GM21717 (cell line): ENCODE results near the gene RS1.

Experiments used
- ATAC-seq: cut with Tn5 transposase; IDR thresholded peaks from one replicate; pipeline ENCODE4 v1.9.1; 2021; ENCODE audit warnings: mild to moderate bottlenecking, moderate library complexity; ENCODE audit not compliant: unreplicated experiment

The RS1 gene

GRCh38 chrX:18668071-18668835 is 3.7 kb downstream of the RS1 start:
- ATAC-seq, result no peak

GRCh38 chrX:18666614-18667013 is 5.3 kb downstream of the RS1 start:
- no peak for ATAC-seq

GRCh38 chrX:18664947-18665346 is 7.0 kb downstream of the RS1 start:
- ATAC-seq, result no peak

GRCh38 chrX:18661273-18661672 is 10.6 kb downstream of the RS1 start:
- ATAC-seq, result no peak

GRCh38 chrX:18654875-18655836 is 16.8 kb downstream of the RS1 start:
- no peak for ATAC-seq

- ATAC-seq, result no peak
Measured at GRCh38 chrX:18652636-18653035, 19.3 kb downstream of the RS1 start.

GRCh38 chrX:18650662-18651061 is 21.2 kb downstream of the RS1 start:
- ATAC-seq, result no peak

- ATAC-seq, result no peak
Measured at GRCh38 chrX:18649498-18649951, 22.4 kb downstream of the RS1 start.

GRCh38 chrX:18647621-18648020 is 24.3 kb downstream of the RS1 start:
- ATAC-seq, result no peak

- ATAC-seq, result no peak
Measured at GRCh38 chrX:18643853-18644252, 28.1 kb downstream of the RS1 start.

GRCh38 chrX:18643243-18643642 is 28.7 kb downstream of the RS1 start:
- ATAC-seq, result no peak

GRCh38 chrX:18640686-18641085 is 31.2 kb downstream of the RS1 start:
- no peak for ATAC-seq

- ATAC-seq, result no peak
Measured at GRCh38 chrX:18639280-18639679, 32.6 kb downstream of the RS1 start.

GRCh38 chrX:18638398-18638797 is 33.5 kb downstream of the RS1 start:
- no peak for ATAC-seq

- ATAC-seq, result no peak
Measured at GRCh38 chrX:18630934-18631333, 41.0 kb downstream of the RS1 start.

- ATAC-seq, result no peak
Measured at GRCh38 chrX:18624599-18624998, 47.3 kb downstream of the RS1 start.

- ATAC-seq, result no peak
Measured at GRCh38 chrX:18620349-18620748, 51.6 kb downstream of the RS1 start.

- no peak for ATAC-seq
Measured at GRCh38 chrX:18619288-18619687, 52.6 kb downstream of the RS1 start.

GRCh38 chrX:18617407-18617750 is 54.5 kb downstream of the RS1 start:
- ATAC-seq, result no peak

GRCh38 chrX:18616688-18617406 is 55.1 kb downstream of the RS1 start:
- no peak for ATAC-seq

GRCh38 chrX:18613930-18614639 is 57.8 kb downstream of the RS1 start:
- no peak for ATAC-seq
